Skeletal muscle tissue (tissue), 5 donors: ENCODE results near the gene REPS2. TPM values are rescaled to one million over a fixed set of nuclear protein-coding genes. Genes with fewer than 3 reads are reported as not detected.

Source experiments
- H3K27ac ChIP-seq: one replicate; pipeline ENCODE4 v1.7.0; 2013; ENCODE audit warnings: mild to moderate bottlenecking, low read depth, low read length, inconsistent platforms
- H3K27me3 ChIP-seq, 3 donors: one replicate each; pipeline ENCODE4 v1.7.0; 2013; ENCODE audit warnings: low read length in 3 of 3; ENCODE audit not compliant: control insufficient read depth in 3 of 3, insufficient read depth in 3 of 3
- H3K36me3 ChIP-seq, 3 donors: one replicate each; pipeline ENCODE4 v1.7.0; 2013; ENCODE audit warnings: low read length in 3 of 3; ENCODE audit not compliant: control insufficient read depth in 3 of 3, insufficient read depth in 3 of 3
- H3K4me1 ChIP-seq, 3 donors: one replicate each; pipeline ENCODE4 v1.7.0; 2013; ENCODE audit warnings: low read length in 3 of 3, mild to moderate bottlenecking in 3 of 3; ENCODE audit not compliant: control insufficient read depth in 3 of 3, insufficient read depth in 3 of 3
- H3K4me3 ChIP-seq, 3 donors: one replicate each; pipeline ENCODE4 v1.7.0; 2013; ENCODE audit warnings: low read length in 3 of 3
- H3K9ac ChIP-seq, 3 donors: one replicate each; pipeline ENCODE4 v1.7.0; 2013; ENCODE audit warnings: low read length in 3 of 3, mild to moderate bottlenecking in 3 of 3, moderate library complexity in 2 of 3, low read depth in 1 of 3
- H3K9me3 ChIP-seq, 3 donors: one replicate each; pipeline ENCODE4 v1.7.0; 2013; ENCODE audit warnings: low read length in 3 of 3; ENCODE audit not compliant: control insufficient read depth in 3 of 3
- small RNA-seq: library from RNA; depleted of rRNA; stranded (forward); fragments of <200 nt; gene quantifications from one replicate; pipeline ENCODE3, GENCODE V24; 2014
- total RNA-seq: library from RNA; depleted of rRNA; stranded (reverse); fragments of >200 nt; gene quantifications from one replicate; pipeline ENCODE4 v1.2.3, GENCODE V29; 2014
- donor health status: Osteomylitis.

REPS2 gene
- total RNA-seq, 1 donor from 2014 or later, result 7.8 TPM

DNA sequence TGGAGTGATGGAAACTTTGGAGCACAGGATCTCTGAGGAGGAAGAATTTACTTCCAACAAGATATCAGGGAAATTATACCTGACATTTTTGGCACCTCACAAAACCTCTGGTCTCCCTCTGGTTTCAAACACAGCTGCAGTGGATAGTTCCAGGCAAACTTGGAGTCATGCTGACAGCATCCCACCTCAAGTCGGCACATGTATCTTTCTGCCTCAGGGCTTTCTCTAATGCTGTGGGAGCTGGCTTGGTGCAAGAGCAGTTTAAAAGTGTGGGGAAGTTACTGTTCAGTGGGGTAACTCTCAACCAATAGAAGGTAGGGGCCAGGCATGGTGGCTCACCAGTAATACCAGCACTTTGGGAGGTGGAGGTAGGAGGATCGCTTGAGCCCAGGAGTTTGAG lies 221.5 kb downstream of the REPS2 start:
- no peak overlapping the region for H3K4me3 ChIP-seq
- no peaks in the 10 kb centered on the region for H3K36me3 ChIP-seq
- H3K27ac ChIP-seq, result no peak overlapping the region
- H3K9me3 ChIP-seq, result peaks cover 0 to 3% (median 0%) of the 10 kb centered on the region in 3 donors
- H3K9ac ChIP-seq, result no peak overlapping the region
- no peaks in the 10 kb centered on the region for H3K4me1 ChIP-seq
- H3K27me3 ChIP-seq, result no peaks in the 10 kb centered on the region

DNA sequence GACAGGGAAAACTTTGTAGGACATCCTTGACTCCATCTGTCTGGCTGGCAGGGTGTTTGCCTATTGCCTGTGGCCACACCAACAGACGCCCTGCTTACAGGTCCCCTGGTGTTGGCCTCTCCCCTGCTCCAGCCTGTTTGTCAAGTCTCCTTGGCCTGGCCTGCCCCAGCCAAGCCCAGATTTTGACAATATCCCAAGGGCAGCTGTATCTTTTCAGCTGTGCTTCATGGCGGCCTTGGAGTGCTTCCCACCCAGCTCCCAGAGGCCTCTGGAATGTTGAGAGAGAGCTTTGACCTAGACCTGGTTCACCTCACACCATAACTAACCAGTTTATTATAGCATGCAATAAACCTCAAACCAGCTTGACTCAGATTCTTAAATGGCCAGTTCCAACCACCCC lies 224.5 kb downstream of the REPS2 start:
- Histone ChIP-seq H3K4me1 (no peaks in the 10 kb centered on the region), H3K27ac (no peak overlapping the region), H3K4me3 (no peak overlapping the region), H3K27me3 (no peaks in the 10 kb centered on the region), H3K36me3 (no peaks in the 10 kb centered on the region), H3K9ac (no peak overlapping the region), H3K9me3 (peaks cover 0 to 3% (median 0%) of the 10 kb centered on the region in 3 donors)

DNA sequence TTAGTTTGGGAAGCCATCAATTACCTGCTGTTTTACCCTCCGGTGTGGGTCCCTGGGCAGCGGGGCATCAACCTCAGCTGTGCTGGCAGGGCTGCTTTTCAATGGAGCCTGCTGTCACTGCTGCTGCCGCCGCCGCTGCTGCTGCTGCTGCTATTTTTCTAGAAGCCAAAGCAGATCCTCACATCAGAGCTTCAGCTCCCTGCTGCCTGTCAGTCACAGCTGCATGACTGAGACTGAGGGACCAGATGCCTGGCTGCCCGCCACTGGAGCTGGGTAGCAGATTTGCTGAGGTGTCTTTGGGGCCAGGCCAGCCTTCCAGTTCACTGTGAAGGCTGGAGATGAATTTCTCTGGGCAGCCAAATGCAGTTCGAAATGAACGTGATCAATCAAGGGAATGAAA lies 228.2 kb downstream of the REPS2 start:
- peaks cover 0 to 3% (median 0%) of the 10 kb centered on the region in 3 donors for H3K9me3 ChIP-seq
- no peaks in the 10 kb centered on the region for H3K4me1 ChIP-seq
- H3K27me3 ChIP-seq, result no peaks in the 10 kb centered on the region
- no peaks in the 10 kb centered on the region for H3K36me3 ChIP-seq
- no peak overlapping the region for H3K4me3 ChIP-seq
- H3K27ac ChIP-seq, result no peak overlapping the region
- no peak overlapping the region for H3K9ac ChIP-seq

GRCh38 chrX:17182317-17182716 lies 235.9 kb downstream of the REPS2 start:
- H3K27ac ChIP-seq, result no peak overlapping the region
- H3K27me3 ChIP-seq, result no peaks in the 10 kb centered on the region
- no peak overlapping the region for H3K4me3 ChIP-seq
- no peaks in the 10 kb centered on the region for H3K9me3 ChIP-seq
- H3K4me1 ChIP-seq, result no peaks in the 10 kb centered on the region
- no peaks in the 10 kb centered on the region for H3K36me3 ChIP-seq
- H3K9ac ChIP-seq, result no peak overlapping the region

GRCh38 chrX:17183566-17183965 lies 237.1 kb downstream of the REPS2 start:
- no peaks in the 10 kb centered on the region for H3K4me1 ChIP-seq
- no peaks in the 10 kb centered on the region for H3K36me3 ChIP-seq
- no peaks in the 10 kb centered on the region for H3K9me3 ChIP-seq
- no peak overlapping the region for H3K9ac ChIP-seq
- no peaks in the 10 kb centered on the region for H3K27me3 ChIP-seq
- H3K27ac ChIP-seq, result no peak overlapping the region
- H3K4me3 ChIP-seq, result no peak overlapping the region

- H3K27me3 ChIP-seq, result no peaks in the 10 kb centered on the region
- no peaks in the 10 kb centered on the region for H3K9me3 ChIP-seq
- H3K4me3 ChIP-seq, result no peak overlapping the region
- H3K27ac ChIP-seq, result no peak overlapping the region
- no peak overlapping the region for H3K9ac ChIP-seq
- no peaks in the 10 kb centered on the region for H3K4me1 ChIP-seq
- H3K36me3 ChIP-seq, result no peaks in the 10 kb centered on the region
These were observed 239.0 kb downstream of the REPS2 start for GRCh38 chrX:17185431-17185830.

GRCh38 chrX:17187136-17187756 lies 240.8 kb downstream of the REPS2 start:
- no peak overlapping the region for H3K27ac ChIP-seq
- no peaks in the 10 kb centered on the region for H3K9me3 ChIP-seq
- H3K4me3 ChIP-seq, result no peak overlapping the region
- H3K9ac ChIP-seq, result no peak overlapping the region
- H3K27me3 ChIP-seq, result no peaks in the 10 kb centered on the region
- no peaks in the 10 kb centered on the region for H3K36me3 ChIP-seq
- H3K4me1 ChIP-seq, result no peaks in the 10 kb centered on the region

DNA sequence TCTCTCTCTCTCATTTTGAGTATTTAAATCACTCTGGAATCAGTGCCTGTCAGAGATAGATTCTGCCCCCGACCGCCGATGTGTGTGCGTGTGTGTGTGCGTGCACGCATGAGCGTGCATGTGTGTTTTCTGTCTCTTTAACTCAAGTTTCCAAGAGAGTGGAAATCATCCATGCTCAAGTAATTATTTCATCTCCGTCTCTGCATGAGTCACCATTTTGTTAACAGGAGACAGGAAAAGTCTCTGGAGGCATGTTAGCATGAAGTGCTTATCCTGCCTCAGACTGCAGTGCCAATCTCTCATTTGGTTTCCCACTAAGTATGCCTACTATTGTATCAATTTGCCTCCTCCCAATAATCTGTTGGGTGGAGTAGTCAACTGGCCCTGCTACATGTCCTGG lies 245.6 kb downstream of the REPS2 start:
- H3K9me3 ChIP-seq, result peaks cover 0 to 7% (median 0%) of the 10 kb centered on the region in 3 donors
- H3K27ac ChIP-seq, result no peak overlapping the region
- H3K4me1 ChIP-seq, result no peaks in the 10 kb centered on the region
- H3K4me3 ChIP-seq, result no peak overlapping the region
- H3K27me3 ChIP-seq, result no peaks in the 10 kb centered on the region
- H3K36me3 ChIP-seq, result no peaks in the 10 kb centered on the region
- H3K9ac ChIP-seq, result no peak overlapping the region

Small RNA genes lying within 50 kb of the gene (small RNA-seq; reads per million reads assigned to genes)
- not detected for gene RF00019
- not detected for gene RF00190

Other genes starting within 250 kb of the REPS2 start
- 24.5 TPM for gene CTPS2, start 234.0 kb upstream of the REPS2 start, total RNA-seq
- gene SYAP1, start 227.0 kb upstream of the REPS2 start, total RNA-seq, result 12.0 TPM
- 5.7 TPM for gene TXLNG, start 160.2 kb upstream of the REPS2 start, total RNA-seq
- 145 TPM for gene RBBP7, start 76.3 kb upstream of the REPS2 start, total RNA-seq